PC-3 (cell line): ENCODE data around the gene PLXNA4. TPM values are rescaled to one million over a fixed set of nuclear protein-coding genes. Genes with fewer than 3 reads are reported as not detected.

ENCODE experiments used
- ATAC-seq: fragments of 200-7000 bp; cut with Tn5 transposase; 2 replicates; pipeline ENCODE4 v1.9.1; 2020; ENCODE audit warnings: mild to moderate bottlenecking, moderate library complexity
- BruUV-seq: library from RNA; stranded (reverse); fragments of 400-500 nt; replicated peaks from 2 replicates; lab custom pipeline; 2021; lab: Mats Ljungman, UMichigan
- CTCF ChIA-PET: fragments of 300-600 bp; sonication (Branson Sonifier 250); formaldehyde crosslinking; loops from one replicate; lab custom pipeline; 2022; ENCODE audit warnings: antibody characterized with exemption; lab: Charles Lee
- POLR2A ChIA-PET: fragments of 300-600 bp; sonication (Branson Sonifier 250); formaldehyde crosslinking; loops from one replicate; lab custom pipeline; 2022; ENCODE audit warnings: antibody characterized with exemption; ENCODE audit not compliant: unreplicated experiment; lab: Charles Lee
- DNase-seq: peaks from one replicate; pipeline ENCODE4 v3.0.0-alpha.2; 2015
- H2AFZ ChIP-seq: fragments of 300-600 bp; sonication (generic); 2 replicates; pipeline ENCODE4 v1.6.0; 2016; ENCODE audit warnings: antibody characterized with exemption, low read length
- H3F3A ChIP-seq: fragments of 300-600 bp; sonication (generic); one replicate; pipeline ENCODE4 v1.6.0; 2017; ENCODE audit warnings: antibody characterized with exemption, low read length, control low read depth, mild to moderate bottlenecking; ENCODE audit not compliant: unreplicated experiment
- H3K27ac ChIP-seq: fragments of 300-600 bp; sonication (generic); 2 replicates; pipeline ENCODE4 v1.5.1; 2016; ENCODE audit warnings: mild to moderate bottlenecking, low read length
- H3K27me3 ChIP-seq: fragments of 300-600 bp; sonication (generic); 2 replicates; pipeline ENCODE4 v1.6.1; 2016; ENCODE audit warnings: low read length, mixed read lengths
- H3K36me3 ChIP-seq: fragments of 300-600 bp; sonication (generic); 2 replicates; pipeline ENCODE4 v1.6.1; 2016; ENCODE audit warnings: low read depth, mixed run types, low read length, mixed read lengths
- H3K4me1 ChIP-seq: fragments of 300-600 bp; sonication (generic); 2 replicates; pipeline ENCODE4 v1.5.1; 2016; ENCODE audit warnings: low read length; ENCODE audit not compliant: insufficient read depth
- H3K4me2 ChIP-seq: fragments of 300-600 bp; sonication (generic); 2 replicates; pipeline ENCODE4 v1.6.0; 2016; ENCODE audit warnings: low read length
- H3K4me3 ChIP-seq: fragments of 300-600 bp; sonication (generic); 2 replicates; pipeline ENCODE4 v1.5.1; 2016; ENCODE audit warnings: mild to moderate bottlenecking, low read length, mixed read lengths
- H3K79me2 ChIP-seq: fragments of 300-600 bp; sonication (generic); 2 replicates; pipeline ENCODE4 v1.6.1; 2017; ENCODE audit warnings: low read length, mixed read lengths
- H3K9ac ChIP-seq: fragments of 300-600 bp; sonication (generic); 2 replicates; pipeline ENCODE4 v1.6.0; 2016; ENCODE audit warnings: mild to moderate bottlenecking, low read length
- H3K9me2 ChIP-seq: fragments of 300-600 bp; sonication (generic); replicated peaks from 2 replicates; pipeline ENCODE4 v1.6.1; 2016; ENCODE audit warnings: mixed run types, low read length, mixed read lengths
- H3K9me3 ChIP-seq: fragments of 300-600 bp; sonication (generic); 2 replicates; pipeline ENCODE4 v1.6.1; 2016; ENCODE audit warnings: low read length, mixed read lengths
- H4K20me1 ChIP-seq: fragments of 300-600 bp; sonication (generic); 2 replicates; pipeline ENCODE4 v1.6.1; 2016; ENCODE audit warnings: low read length, mixed read lengths
- CTCF ChIP-seq: fragments of 300-600 bp; sonication (generic); conservative IDR thresholded peaks from 2 replicates; pipeline ENCODE4 v1.5.1; 2017; ENCODE audit warnings: antibody characterized with exemption, low read depth, mild to moderate bottlenecking, low read length
- EZH2 ChIP-seq: fragments of 300-600 bp; sonication (generic); IDR thresholded peaks from one replicate; pipeline ENCODE4 v1.6.1; 2017; ENCODE audit warnings: antibody characterized with exemption, mild to moderate bottlenecking, low read length; ENCODE audit not compliant: unreplicated experiment
- EZH2phosphoT487 ChIP-seq: fragments of 300-600 bp; sonication (generic); IDR thresholded peaks from 2 replicates; pipeline ENCODE4 v1.6.1; 2018; ENCODE audit warnings: mild to moderate bottlenecking, antibody characterized with exemption, low read length, borderline replicate concordance
- intact Hi-C: fragments of 100-400 bp; cut with micrococcal nuclease; formaldehyde crosslinking; loops from 2 replicates; pipeline ENCODE4 v1.9.0; 2023
- total RNA-seq: library from RNA; depleted of rRNA; stranded (reverse); fragments of >200 nt; gene quantifications from 2 replicates; pipeline ENCODE4 v1.2.3, GENCODE V29; 2014

Gene PLXNA4
- total RNA-seq, 1 experiment from 2014 or later: 1.2 TPM

GRCh38 chr7:132614428-132615318 lies 38.4 kb upstream of the PLXNA4 start:
- Histone ChIP-seq H3K4me1 (no peaks in the 10 kb centered on the region), H3F3A (no peaks in the 10 kb centered on the region), H3K79me2 (no peaks in the 10 kb centered on the region), H4K20me1 (no peaks in the 10 kb centered on the region), H3K4me2 (no peak overlapping the region), H3K36me3 (no peaks in the 10 kb centered on the region), H3K4me3 (no peak overlapping the region), H2AFZ (no peak overlapping the region), H3K9me3 (no peaks in the 10 kb centered on the region), H3K9ac (no peak overlapping the region), H3K9me2 (no peaks in the 10 kb centered on the region), H3K27me3 (peaks cover 38% of the 10 kb centered on the region), H3K27ac (no peak overlapping the region)
- CTCF ChIA-PET: no interaction called here
- intact Hi-C loops: no loop called here
- DNase-seq: no peak
- BruUV-seq: no TSS peak
- TF ChIP-seq EZH2phosphoT487 (no peak), EZH2 (no peak), CTCF (no peak)
- POLR2A ChIA-PET: no interaction called here
- no peak for ATAC-seq

DNA sequence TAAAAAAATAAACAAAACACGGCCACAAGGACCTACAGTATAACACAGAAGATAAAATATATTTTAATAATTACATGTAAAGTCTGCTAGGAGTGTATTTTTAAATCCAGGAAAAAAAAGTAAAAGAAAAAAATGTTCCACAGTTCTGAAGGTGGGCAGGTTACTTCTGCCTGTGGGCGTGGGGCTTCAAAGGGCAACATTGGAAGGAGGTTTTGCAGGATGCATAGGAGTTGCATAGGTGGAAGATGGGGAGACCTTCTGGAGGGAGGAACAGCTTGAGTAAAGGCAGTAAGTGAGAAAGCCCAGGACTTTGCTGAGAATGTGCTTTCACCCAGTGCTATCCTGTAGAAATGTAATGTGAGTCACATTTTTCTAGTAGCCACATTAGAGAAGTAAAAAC lies 37.5 kb upstream of the PLXNA4 start:
- Histone ChIP-seq H4K20me1 (no peaks in the 10 kb centered on the region), H2AFZ (no peak overlapping the region), H3K27me3 (peaks cover 38% of the 10 kb centered on the region), H3K4me1 (no peaks in the 10 kb centered on the region), H3K9me2 (no peaks in the 10 kb centered on the region), H3K9me3 (no peaks in the 10 kb centered on the region), H3K79me2 (no peaks in the 10 kb centered on the region), H3K4me3 (no peak overlapping the region), H3F3A (no peaks in the 10 kb centered on the region), H3K4me2 (no peak overlapping the region), H3K27ac (no peak overlapping the region), H3K36me3 (no peaks in the 10 kb centered on the region), H3K9ac (no peak overlapping the region)
- DNase-seq (no peak), ATAC-seq (no peak)
- ChIA-PET CTCF (no interaction called here), POLR2A (no interaction called here)
- TF ChIP-seq EZH2 (no peak), CTCF (no peak), EZH2phosphoT487 (no peak)
- no TSS peak for BruUV-seq
- intact Hi-C loops: no loop called here

- Histone ChIP-seq H3K9me2 (no peaks in the 10 kb centered on the region), H3K36me3 (no peaks in the 10 kb centered on the region), H3K9ac (no peak overlapping the region), H3K4me3 (no peak overlapping the region), H3F3A (no peaks in the 10 kb centered on the region), H3K4me1 (no peaks in the 10 kb centered on the region), H3K9me3 (no peaks in the 10 kb centered on the region), H2AFZ (no peak overlapping the region), H3K79me2 (no peaks in the 10 kb centered on the region), H4K20me1 (no peaks in the 10 kb centered on the region), H3K4me2 (no peak overlapping the region), H3K27me3 (peaks cover 53% of the 10 kb centered on the region), H3K27ac (no peak overlapping the region)
- ChIA-PET POLR2A (interaction anchor here (0.6 kb wide), 1 partner anchor 508 kb away, joined by 4 read pairs; no protein-coding TSS in a partner anchor), CTCF (no interaction called here)
- intact Hi-C loops: no loop called here
- BruUV-seq: no TSS peak
- DNase-seq (no peak), ATAC-seq (no peak)
- TF ChIP-seq EZH2: no peak
- no peak for TF ChIP-seq CTCF
- no peak for TF ChIP-seq EZH2phosphoT487
Observed at GRCh38 chr7:132610995-132611394, 34.7 kb upstream of the PLXNA4 start.
